ENCODE results near the gene TRIM72. TPM values are rescaled to one million over a fixed set of nuclear protein-coding genes. Genes with fewer than 3 reads are reported as not detected.

Gene TRIM72
- total RNA-seq, 4 donors from 2014 or later: 0.19 TPM; not detected in 3

DNA sequence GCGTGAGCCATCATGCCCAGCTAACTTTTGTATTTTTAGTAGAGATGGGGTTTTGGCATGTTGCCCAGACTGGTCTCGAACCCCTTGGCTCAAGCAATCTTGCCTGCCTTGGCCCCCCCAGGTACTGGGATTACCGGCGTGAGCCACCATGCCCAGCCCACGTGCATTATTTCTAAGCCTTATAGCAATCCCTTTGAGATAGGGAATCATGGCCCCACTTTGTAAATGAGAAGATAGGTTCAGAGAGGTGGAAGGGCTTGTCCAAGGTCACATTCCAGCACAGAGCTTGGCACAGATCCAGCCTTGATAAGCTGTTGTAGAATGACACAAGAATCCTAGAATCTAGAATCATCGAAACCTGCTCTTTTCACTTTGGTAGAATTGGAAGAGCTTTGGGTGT, 7.1 kb upstream of the TRIM72 start:
- H3K4me3 ChIP-seq (ENCODE audit: low read depth, poor library complexity, severe bottlenecking): no peak overlapping the region
- TF ChIP-seq POLR2A (IDR thresholded peaks at IDR 0.05): no peak
- TF ChIP-seq, protein P1, sequence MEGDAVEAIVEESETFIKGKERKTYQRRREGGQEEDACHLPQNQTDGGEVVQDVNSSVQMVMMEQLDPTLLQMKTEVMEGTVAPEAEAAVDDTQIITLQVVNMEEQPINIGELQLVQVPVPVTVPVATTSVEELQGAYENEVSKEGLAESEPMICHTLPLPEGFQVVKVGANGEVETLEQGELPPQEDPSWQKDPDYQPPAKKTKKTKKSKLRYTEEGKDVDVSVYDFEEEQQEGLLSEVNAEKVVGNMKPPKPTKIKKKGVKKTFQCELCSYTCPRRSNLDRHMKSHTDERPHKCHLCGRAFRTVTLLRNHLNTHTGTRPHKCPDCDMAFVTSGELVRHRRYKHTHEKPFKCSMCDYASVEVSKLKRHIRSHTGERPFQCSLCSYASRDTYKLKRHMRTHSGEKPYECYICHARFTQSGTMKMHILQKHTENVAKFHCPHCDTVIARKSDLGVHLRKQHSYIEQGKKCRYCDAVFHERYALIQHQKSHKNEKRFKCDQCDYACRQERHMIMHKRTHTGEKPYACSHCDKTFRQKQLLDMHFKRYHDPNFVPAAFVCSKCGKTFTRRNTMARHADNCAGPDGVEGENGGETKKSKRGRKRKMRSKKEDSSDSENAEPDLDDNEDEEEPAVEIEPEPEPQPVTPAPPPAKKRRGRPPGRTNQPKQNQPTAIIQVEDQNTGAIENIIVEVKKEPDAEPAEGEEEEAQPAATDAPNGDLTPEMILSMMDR (IDR thresholded peaks at IDR 0.05): no peak
- WGBS, 2 donors: 57 to 59% methylated on average over 6 of the region's 6 CpGs
- intact Hi-C loops (cut with DNase I; ENCODE audit: low total_unique reads): no loop called here
- DNase-seq (ENCODE audit: low spot score in 2 of 2): no peak

GRCh38 chr16:31213342-31213741, 577 bp upstream of the TRIM72 start:
- H3K4me3 ChIP-seq (ENCODE audit: low read depth, poor library complexity, severe bottlenecking): no peak overlapping the region
- DNase-seq (ENCODE audit: low spot score in 2 of 2): no peak
- 98 to 100% methylated on average over 1 of the region's 1 CpG for WGBS, 2 donors
- TF ChIP-seq POLR2A (IDR thresholded peaks at IDR 0.05): no peak
- TF ChIP-seq, protein P1 (IDR thresholded peaks at IDR 0.05): no peak
- intact Hi-C loops (cut with DNase I; ENCODE audit: low total_unique reads): no loop called here

- intact Hi-C loops (cut with DNase I; ENCODE audit: low total_unique reads): no loop called here
- no peak overlapping the region for H3K4me3 ChIP-seq (ENCODE audit: low read depth, poor library complexity, severe bottlenecking)
- WGBS, 2 donors: 13 to 38% methylated on average over 18 to 24 of the region's 58 CpGs
- TF ChIP-seq, protein P1 (IDR thresholded peaks at IDR 0.05): no peak
- TF ChIP-seq POLR2A (IDR thresholded peaks at IDR 0.05): no peak
- DNase-seq (ENCODE audit: low spot score in 2 of 2): no peak
Observed at GRCh38 chr16:31214708-31215286, 878 bp downstream of the TRIM72 start.

GRCh38 chr16:31215287-31216162, 1.6 kb downstream of the TRIM72 start:
- peak in 1 of 2 donors; percentile 86 for DNase-seq (ENCODE audit: low spot score in 2 of 2)
- intact Hi-C loops (cut with DNase I; ENCODE audit: low total_unique reads): no loop called here

GRCh38 chr16:31216422-31217135, 2.7 kb downstream of the TRIM72 start, which contains the start of gene PYDC1:
Gene PYDC1, minus strand, starts transcription at chr16:31217135. Its CDS starts 107 bp downstream, at chr16:31217028.
- 3 to 7% methylated on average over 30 to 50 of the region's 52 CpGs for WGBS, 2 donors

More at GRCh38 chr16:31215287-31216162, 1.6 kb downstream of the TRIM72 start:
- WGBS, 2 donors: 1 to 2% methylated on average over 43 to 53 of the region's 63 CpGs
- TF ChIP-seq POLR2A (IDR thresholded peaks at IDR 0.05): no peak
- TF ChIP-seq, protein P1 (IDR thresholded peaks at IDR 0.05): no peak
- peak overlapping the region; percentile 32 for H3K4me3 ChIP-seq (ENCODE audit: low read depth, poor library complexity, severe bottlenecking)

More at GRCh38 chr16:31216422-31217135, 2.7 kb downstream of the TRIM72 start, which contains the start of gene PYDC1:
- H3K4me3 ChIP-seq (ENCODE audit: low read depth, poor library complexity, severe bottlenecking): no peak within 1 kb of the TSS
- no peak for DNase-seq (ENCODE audit: low spot score in 2 of 2)
- no peak for TF ChIP-seq POLR2A (IDR thresholded peaks at IDR 0.05)
- TF ChIP-seq, protein P1 (IDR thresholded peaks at IDR 0.05): no peak
- intact Hi-C loops (cut with DNase I; ENCODE audit: low total_unique reads): no loop called here

All from lower leg skin (tissue), 4 donors.